Measurements from ENCODE around the gene GSAP. TPM values are rescaled to one million over a fixed set of nuclear protein-coding genes. Genes with fewer than 3 reads are reported as not detected.

Gene GSAP
- total RNA-seq, 1 experiment from 2014 or later = 0.85 TPM

DNA sequence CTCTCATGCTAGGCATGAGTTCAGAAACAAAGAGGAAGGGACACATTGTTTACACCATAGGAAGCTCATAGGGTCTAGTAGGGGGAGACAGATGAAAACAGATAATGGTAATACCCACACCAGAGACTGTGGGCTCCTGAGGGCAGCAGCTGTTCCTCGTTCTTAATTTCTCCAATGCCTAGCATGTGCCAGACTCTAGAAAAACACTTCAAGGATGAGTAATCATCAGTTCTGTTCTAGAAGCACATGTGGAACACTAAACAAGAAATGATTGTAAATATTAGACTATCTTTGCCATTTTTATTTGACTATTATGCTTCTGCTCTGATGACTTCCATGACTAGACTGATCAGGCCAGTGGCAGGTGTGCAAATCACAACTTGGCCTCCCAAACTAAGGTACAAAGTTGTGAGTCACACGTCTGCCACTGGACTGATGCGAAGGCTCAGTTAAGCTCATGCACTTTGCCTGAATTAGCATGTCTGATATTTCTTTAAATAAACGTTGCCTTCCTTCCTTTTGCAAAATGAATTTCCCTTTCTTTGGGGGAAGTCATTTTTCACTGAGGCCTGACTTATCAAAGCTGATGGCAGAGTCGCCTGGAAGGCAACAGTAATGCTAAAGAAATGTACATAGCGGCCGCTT lies 127.4 kb downstream of the GSAP start:
- TF ChIP-seq TCF7L2 (IDR thresholded peaks at IDR 0.05; ENCODE audit: low read depth, low read length) (no peak), POLR2AphosphoS5 (IDR thresholded peaks at IDR 0.05; ENCODE audit: low read depth, low read length) (no peak), SIN3A (IDR thresholded peaks at IDR 0.05; ENCODE audit: borderline replicate concordance, insufficient read depth, low read depth, low read length) (no peak)
- TF ChIP-seq, protein P1, sequence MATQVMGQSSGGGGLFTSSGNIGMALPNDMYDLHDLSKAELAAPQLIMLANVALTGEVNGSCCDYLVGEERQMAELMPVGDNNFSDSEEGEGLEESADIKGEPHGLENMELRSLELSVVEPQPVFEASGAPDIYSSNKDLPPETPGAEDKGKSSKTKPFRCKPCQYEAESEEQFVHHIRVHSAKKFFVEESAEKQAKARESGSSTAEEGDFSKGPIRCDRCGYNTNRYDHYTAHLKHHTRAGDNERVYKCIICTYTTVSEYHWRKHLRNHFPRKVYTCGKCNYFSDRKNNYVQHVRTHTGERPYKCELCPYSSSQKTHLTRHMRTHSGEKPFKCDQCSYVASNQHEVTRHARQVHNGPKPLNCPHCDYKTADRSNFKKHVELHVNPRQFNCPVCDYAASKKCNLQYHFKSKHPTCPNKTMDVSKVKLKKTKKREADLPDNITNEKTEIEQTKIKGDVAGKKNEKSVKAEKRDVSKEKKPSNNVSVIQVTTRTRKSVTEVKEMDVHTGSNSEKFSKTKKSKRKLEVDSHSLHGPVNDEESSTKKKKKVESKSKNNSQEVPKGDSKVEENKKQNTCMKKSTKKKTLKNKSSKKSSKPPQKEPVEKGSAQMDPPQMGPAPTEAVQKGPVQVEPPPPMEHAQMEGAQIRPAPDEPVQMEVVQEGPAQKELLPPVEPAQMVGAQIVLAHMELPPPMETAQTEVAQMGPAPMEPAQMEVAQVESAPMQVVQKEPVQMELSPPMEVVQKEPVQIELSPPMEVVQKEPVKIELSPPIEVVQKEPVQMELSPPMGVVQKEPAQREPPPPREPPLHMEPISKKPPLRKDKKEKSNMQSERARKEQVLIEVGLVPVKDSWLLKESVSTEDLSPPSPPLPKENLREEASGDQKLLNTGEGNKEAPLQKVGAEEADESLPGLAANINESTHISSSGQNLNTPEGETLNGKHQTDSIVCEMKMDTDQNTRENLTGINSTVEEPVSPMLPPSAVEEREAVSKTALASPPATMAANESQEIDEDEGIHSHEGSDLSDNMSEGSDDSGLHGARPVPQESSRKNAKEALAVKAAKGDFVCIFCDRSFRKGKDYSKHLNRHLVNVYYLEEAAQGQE (IDR thresholded peaks at IDR 0.05; ENCODE audit: insufficient read depth in 1 of 2, low read depth in 2 of 2, low read length in 1 of 2) = no peak
- TF ChIP-seq, protein P2, sequence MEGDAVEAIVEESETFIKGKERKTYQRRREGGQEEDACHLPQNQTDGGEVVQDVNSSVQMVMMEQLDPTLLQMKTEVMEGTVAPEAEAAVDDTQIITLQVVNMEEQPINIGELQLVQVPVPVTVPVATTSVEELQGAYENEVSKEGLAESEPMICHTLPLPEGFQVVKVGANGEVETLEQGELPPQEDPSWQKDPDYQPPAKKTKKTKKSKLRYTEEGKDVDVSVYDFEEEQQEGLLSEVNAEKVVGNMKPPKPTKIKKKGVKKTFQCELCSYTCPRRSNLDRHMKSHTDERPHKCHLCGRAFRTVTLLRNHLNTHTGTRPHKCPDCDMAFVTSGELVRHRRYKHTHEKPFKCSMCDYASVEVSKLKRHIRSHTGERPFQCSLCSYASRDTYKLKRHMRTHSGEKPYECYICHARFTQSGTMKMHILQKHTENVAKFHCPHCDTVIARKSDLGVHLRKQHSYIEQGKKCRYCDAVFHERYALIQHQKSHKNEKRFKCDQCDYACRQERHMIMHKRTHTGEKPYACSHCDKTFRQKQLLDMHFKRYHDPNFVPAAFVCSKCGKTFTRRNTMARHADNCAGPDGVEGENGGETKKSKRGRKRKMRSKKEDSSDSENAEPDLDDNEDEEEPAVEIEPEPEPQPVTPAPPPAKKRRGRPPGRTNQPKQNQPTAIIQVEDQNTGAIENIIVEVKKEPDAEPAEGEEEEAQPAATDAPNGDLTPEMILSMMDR (IDR thresholded peaks at IDR 0.05) = no peak
- in situ Hi-C loops (cut with HindIII; ENCODE audit: low pct_unique_long_range_greater_than_20kb, low sequenced_read_pairs) = no loop called here
- no peaks in the 10 kb centered on the region for H3K9me3 ChIP-seq (ENCODE audit: control insufficient read depth, insufficient read depth, low read depth, low read length)
- intact Hi-C loops (cut with micrococcal nuclease; ENCODE audit: unreplicated experiment) = no loop called here
- POLR2A ChIA-PET = no interaction called here
- H3K4me3 ChIP-seq (ENCODE audit: low read depth in 2 of 2, low read length in 2 of 2) = no peak overlapping the region
- CTCF ChIA-PET = no interaction called here
- BruUV-seq (replicated peaks) = no TSS peak
- no peak for ATAC-seq
- no peak for DNase-seq (ENCODE audit: low read depth, low spot score)
- H3K27ac ChIP-seq (ENCODE audit: low read length) = no peak overlapping the region
- no peaks in the 10 kb centered on the region for H3K27me3 ChIP-seq (ENCODE audit: control insufficient read depth, insufficient read depth, low read length)
- no peaks in the 10 kb centered on the region for H3K36me3 ChIP-seq (ENCODE audit: control insufficient read depth, insufficient read depth, low read length)
- H3K4me1 ChIP-seq (ENCODE audit: control insufficient read depth, insufficient read depth, low read length) = no peaks in the 10 kb centered on the region

GRCh38 chr7:77284616-77285015 lies 131.5 kb downstream of the GSAP start:
- Histone ChIP-seq H3K4me3 (ENCODE audit: low read depth in 2 of 2, low read length in 2 of 2) (no peak overlapping the region), H3K27ac (ENCODE audit: low read length) (no peak overlapping the region), H3K36me3 (ENCODE audit: control insufficient read depth, insufficient read depth, low read length) (no peaks in the 10 kb centered on the region), H3K9me3 (ENCODE audit: control insufficient read depth, insufficient read depth, low read depth, low read length) (no peaks in the 10 kb centered on the region), H3K4me1 (ENCODE audit: control insufficient read depth, insufficient read depth, low read length) (no peaks in the 10 kb centered on the region), H3K27me3 (ENCODE audit: control insufficient read depth, insufficient read depth, low read length) (no peaks in the 10 kb centered on the region; the same call in 1 of the 2 replicates)
- intact Hi-C loops (cut with micrococcal nuclease; ENCODE audit: unreplicated experiment) = no loop called here
- in situ Hi-C loops (cut with HindIII; ENCODE audit: low pct_unique_long_range_greater_than_20kb, low sequenced_read_pairs) = no loop called here
- ATAC-seq = no peak
- BruUV-seq (replicated peaks) = no TSS peak
- ChIA-PET CTCF (no interaction called here), POLR2A (no interaction called here)
- no peak for DNase-seq (ENCODE audit: low read depth, low spot score)
- no peak for TF ChIP-seq TCF7L2 (IDR thresholded peaks at IDR 0.05; ENCODE audit: low read depth, low read length)
- no peak for TF ChIP-seq SIN3A (IDR thresholded peaks at IDR 0.05; ENCODE audit: borderline replicate concordance, insufficient read depth, low read depth, low read length)
- TF ChIP-seq, protein P1 (IDR thresholded peaks at IDR 0.05; ENCODE audit: insufficient read depth in 1 of 2, low read depth in 2 of 2, low read length in 1 of 2) = no peak
- TF ChIP-seq, protein P2 (IDR thresholded peaks at IDR 0.05) = no peak
- no peak for TF ChIP-seq POLR2AphosphoS5 (IDR thresholded peaks at IDR 0.05; ENCODE audit: low read depth, low read length)

All from Panc1 (cell line).